Body of pancreas (tissue), 4 donors: Measurements from ENCODE around the gene PNMA6E.

Experiments
- CTCF ChIP-seq, 7 experiments: fragments of 450-650 bp in 4 of 7; fragments of 200-600 bp in 3 of 7; sonication (generic) in 3 of 7; IDR thresholded peaks; one replicate each; pipeline ENCODE4 v1.5.1; 2016 to 2019; ENCODE audit warnings: antibody characterized with exemption in 7 of 7
- POLR2A ChIP-seq, 3 donors: fragments of 450-650 bp; IDR thresholded peaks; one replicate each; pipeline ENCODE4 v1.6.1; 2016; ENCODE audit warnings: antibody characterized with exemption in 3 of 3, mild to moderate bottlenecking in 2 of 3

- TF ChIP-seq CTCF (IDR thresholded peaks at IDR 0.05), result no peak
- no peak for TF ChIP-seq POLR2A (IDR thresholded peaks at IDR 0.05)
Measured at GRCh38 chrX:153442463-153442862, 41.3 kb upstream of the PNMA6E start.
